GM19193 (cell line): ENCODE data around the gene MAP3K4.

ENCODE experiments used
- POLR2A ChIP-seq: IDR thresholded peaks from 4 replicates; pipeline ENCODE4 v1.6.1; 2011; ENCODE audit not compliant: insufficient read depth, insufficient read length; ENCODE audit errors: extremely low read depth

MAP3K4 gene

DNA sequence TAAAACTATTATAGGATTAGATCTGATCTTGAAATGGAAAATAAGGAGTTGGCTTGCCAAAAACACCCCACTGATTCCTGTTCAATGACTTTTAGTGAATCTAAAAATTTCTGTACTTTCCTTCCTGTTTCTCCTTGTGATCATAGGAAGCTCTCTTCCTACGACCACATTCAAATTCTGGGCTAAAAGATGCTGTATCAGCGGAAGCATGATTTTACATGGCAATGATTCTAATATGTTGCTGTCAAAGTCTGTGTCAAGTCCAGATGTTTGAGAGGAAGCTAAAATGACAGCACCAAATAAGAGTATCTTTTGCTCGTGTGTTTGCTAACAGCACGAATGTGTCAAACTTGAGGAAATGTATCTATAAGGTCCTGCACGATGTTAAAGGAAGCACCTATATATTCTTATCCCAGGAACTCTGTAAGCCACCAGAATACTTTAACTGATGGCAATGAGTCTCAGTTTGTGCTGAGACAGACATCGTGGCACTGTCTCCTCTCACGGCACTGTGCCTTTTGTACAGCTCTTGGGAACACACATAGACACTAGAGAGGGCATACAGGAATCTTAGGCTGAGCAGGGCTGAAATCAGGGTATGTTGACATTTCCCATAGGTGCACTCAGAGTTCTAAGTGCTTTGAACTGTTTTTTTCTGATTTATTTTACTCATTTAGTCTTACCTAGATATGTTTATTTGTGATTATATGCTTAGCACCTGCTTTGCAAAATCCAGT is 24.9 kb upstream of the MAP3K4 start:
- TF ChIP-seq POLR2A = no peak

- TF ChIP-seq POLR2A = no peak
These were observed 24.2 kb upstream of the MAP3K4 start for GRCh38 chr6:160967351-160967750.

- TF ChIP-seq POLR2A = no peak
These were observed 23.7 kb upstream of the MAP3K4 start for GRCh38 chr6:160967833-160968232.

- TF ChIP-seq POLR2A = no peak
These were observed 20.4 kb upstream of the MAP3K4 start for GRCh38 chr6:160971171-160971570.

DNA sequence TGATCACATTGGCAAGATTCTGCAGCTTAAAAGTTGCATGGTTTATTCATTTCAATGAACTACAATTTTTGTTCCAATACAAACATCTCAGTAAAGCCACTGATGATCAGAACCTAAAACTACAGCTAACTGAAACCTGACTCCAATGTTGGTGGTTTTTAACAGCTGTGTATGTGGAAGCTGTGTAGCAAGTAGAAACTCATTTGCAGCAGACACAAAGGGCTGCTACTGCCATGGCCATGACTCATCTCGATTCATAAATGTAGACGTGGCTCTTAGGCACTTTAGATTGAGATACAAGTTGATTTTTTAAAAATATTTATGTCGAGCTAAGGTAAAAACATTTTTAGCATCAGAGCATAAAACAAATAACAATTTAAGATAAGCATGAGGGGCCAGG is 19.5 kb upstream of the MAP3K4 start:
- no peak for TF ChIP-seq POLR2A

DNA sequence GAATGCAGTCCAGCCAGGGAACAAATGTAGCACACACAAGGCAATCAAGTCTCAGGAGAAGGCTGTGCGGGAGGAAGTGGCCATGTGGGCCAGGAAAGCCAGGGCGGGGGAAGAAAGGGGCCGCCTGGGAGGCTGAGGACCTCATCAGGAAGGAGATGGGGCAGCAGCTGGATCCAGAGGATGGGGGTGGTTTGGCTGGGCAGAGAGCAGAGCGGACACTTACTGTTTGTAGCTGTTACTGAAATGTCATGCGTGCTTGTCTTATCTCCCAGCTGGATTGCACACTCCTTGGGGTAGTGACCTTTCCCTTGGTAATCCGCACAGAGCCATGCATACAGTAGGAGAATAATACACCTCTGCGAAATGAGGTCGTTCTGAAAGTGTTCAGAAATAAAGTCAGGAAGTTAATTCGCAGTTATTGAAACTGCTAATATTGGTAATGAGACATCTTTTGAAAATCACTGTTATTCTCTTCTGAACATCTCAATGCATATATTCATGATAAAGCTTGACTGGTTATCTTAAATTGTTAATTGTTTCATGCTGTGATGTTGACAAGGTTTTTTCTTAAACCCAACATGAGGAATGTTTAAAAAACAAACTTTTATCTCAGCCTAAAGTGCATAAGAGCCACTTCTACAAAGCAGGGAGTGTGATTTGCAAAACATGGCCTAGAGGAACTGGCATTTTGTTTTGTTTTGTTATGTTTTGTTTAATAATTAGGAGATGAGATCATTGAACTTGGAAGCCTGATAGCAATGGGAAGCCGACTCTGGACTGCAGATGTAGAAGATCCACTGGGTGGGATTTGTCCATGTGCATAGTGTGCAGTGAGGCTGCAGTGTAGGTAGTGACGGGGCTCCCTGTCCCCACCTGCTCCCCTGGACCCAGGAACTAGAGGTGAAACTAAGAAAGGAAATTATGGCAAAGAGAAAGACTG is 18.0 kb upstream of the MAP3K4 start:
- no peak for TF ChIP-seq POLR2A

- TF ChIP-seq POLR2A = no peak
These were observed 17.2 kb upstream of the MAP3K4 start for GRCh38 chr6:160974304-160974771.

DNA sequence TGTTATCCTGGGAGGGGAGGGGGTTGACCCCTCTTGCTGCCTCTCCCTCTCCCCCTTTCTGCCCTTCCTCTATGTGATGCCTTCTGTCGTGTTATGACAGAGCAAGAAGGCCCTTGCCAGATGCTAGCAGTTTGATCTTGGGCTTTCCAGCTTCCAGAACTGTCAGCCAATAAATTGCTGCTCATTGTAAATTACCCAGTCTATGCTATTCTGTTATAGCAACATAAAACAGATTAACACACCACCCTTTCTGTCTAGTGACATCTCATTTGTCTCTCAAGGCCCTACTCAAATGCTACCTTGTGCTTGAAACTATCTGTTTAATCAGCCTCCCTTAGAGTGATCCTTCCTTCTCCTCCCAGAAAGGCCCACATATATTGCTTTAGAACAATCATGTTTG is 16.4 kb upstream of the MAP3K4 start:
- no peak for TF ChIP-seq POLR2A

DNA sequence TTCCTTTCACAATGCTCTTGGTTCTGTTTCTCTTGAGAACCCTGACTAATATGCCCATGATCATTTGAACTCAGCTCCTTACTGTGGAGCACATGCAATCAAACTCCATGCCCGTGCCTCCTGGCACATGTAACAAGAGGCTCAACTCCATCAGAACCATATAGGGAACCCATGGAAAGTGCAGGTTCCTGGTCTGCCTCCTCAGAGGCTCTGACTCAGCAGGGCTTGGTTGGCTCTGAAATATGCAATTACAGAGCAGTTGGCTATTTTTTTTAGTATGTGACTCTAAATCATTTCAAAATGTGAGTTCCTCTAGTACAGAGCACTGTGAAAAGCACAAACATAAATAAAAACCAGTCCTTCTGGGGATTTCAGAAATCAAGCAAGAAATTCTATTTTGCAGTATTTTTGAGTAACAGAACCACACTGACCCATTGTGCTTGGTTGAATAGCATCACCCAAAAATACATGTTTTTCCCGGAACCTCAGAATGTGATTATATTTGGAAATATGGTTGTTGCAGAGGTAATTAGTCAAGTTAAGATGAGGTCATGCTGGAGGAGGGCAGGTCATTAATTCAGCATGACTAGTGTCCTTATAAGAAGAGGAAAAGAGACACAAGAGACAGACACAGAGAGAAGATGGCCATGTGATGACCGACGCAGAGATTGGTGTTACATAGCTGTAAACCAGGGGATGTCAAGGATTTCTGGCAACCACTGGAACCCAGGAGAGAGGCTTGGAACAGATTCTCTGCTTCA is 13.2 kb upstream of the MAP3K4 start:
- no peak for TF ChIP-seq POLR2A

DNA sequence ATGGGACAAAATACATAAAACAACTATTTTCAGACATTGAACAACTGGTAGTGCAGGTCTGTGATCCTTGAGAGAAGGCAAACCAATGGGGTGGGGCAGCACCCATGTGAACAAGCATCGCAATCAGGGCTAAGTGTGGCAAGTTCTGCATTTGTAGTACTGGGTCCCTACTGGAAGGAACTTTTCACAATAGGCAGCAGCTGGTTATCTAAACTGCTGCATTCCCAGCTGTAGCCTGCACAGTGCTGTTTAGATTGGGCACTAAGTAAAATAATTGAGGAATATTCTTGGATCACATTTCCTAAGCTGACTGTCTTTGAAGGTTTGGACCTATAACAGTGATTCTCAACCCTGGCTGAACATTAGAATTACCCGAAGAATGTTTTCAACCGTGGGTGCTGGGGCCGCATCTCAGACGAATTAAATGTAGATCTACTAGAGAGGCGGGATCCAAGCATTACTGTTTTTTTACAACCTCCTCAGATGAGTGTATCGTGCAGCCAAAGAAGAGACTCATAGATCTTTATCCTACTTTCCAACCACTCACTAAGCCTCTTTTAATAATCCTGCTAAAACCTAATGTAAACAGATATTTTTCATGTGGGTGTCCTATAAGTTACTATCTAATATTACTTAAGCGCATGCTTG is 12.4 kb upstream of the MAP3K4 start:
- TF ChIP-seq POLR2A = no peak

- no peak for TF ChIP-seq POLR2A
These were observed 4.7 kb upstream of the MAP3K4 start for GRCh38 chr6:160986851-160987250.

- no peak for TF ChIP-seq POLR2A
These were observed 4.3 kb upstream of the MAP3K4 start for GRCh38 chr6:160987265-160987664.

DNA sequence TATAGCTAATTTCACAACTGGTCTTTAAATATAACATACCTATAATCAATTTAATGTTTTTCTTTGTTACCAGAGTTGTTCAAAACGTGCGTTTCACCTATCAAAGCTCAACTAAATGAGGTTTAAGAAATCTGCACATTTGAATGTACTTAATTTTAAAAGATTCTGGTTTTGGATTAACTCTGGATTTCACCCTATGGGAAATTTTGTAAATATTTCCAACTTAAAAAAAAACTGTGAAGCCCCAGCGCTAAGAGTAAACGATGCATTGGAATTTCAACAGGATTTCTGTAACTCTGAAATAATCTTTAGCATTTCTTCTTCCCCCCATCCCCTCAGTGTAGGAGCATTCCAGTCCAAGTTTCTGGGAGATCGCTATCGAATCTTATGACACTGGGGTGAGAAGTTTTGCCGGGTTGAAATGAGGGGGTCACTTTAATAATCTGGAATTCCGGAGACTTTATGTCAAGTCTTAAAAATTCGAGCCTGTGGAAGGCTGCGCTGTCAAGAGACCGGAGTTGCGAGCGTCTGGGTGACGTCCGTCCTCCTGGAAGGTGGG is 643 bp upstream of the MAP3K4 start:
- TF ChIP-seq POLR2A = no peak
